OCI-LY1 (cell line): ENCODE results near the gene FABP6.

Experiments
- CTCF ChIP-seq: fragments of 200-600 bp; sonication (generic), shearing (Covaris generic); IDR thresholded peaks from 2 replicates; pipeline ENCODE4 v1.5.1; 2017; ENCODE audit warnings: mild to moderate bottlenecking, antibody characterized with exemption, low read length, moderate library complexity, mixed read lengths
- EZH2 ChIP-seq: fragments of 200-600 bp; sonication (generic), shearing (Covaris generic); IDR thresholded peaks from 2 replicates; pipeline ENCODE4 v1.8.0; 2017; ENCODE audit warnings: borderline replicate concordance, mixed run types, mild to moderate bottlenecking, antibody characterized with exemption, low read length, moderate library complexity, mixed read lengths

- TF ChIP-seq CTCF (no peak), EZH2 (no peak)
Observed at GRCh38 chr5:160262151-160263074, 33.1 kb downstream of the FABP6 start.
